Measurements from ENCODE around the gene TKT.
"Not testable (repeated sequence)": the region's sequence is repeated elsewhere in the genome, so short reads cannot be mapped to it uniquely, and the experiment has no call there.

TKT gene

GRCh38 chr3:53259427-53260259, 3.8 kb upstream of the TKT start:
- Histone ChIP-seq H3K9ac (ENCODE audit: low read length) (peak overlapping the region; percentile 46), H3K27me3 (ENCODE audit: control insufficient read depth, insufficient read depth, low read length) (no peaks in the 10 kb centered on the region), H3K4me1 (ENCODE audit: control insufficient read depth, insufficient read depth, low read length) (peaks cover 23% of the 10 kb centered on the region), H3K27ac (ENCODE audit: low read depth, low read length) (peak overlapping the region; percentile 36), H3K9me3 (ENCODE audit: control insufficient read depth, insufficient read depth, low read depth, low read length) (no peaks in the 10 kb centered on the region), H3K36me3 (ENCODE audit: control insufficient read depth, insufficient read depth, low read length) (no peaks in the 10 kb centered on the region; the same call in 1 of the 2 replicates), H3K4me3 (ENCODE audit: low read depth, low read length) (0 out of 2 replicates have a peak overlapping the region, but pooled peaks have one; percentile 3)

- Histone ChIP-seq H3K4me1 (ENCODE audit: control insufficient read depth, insufficient read depth, low read length) (peaks cover 21% of the 10 kb centered on the region), H3K27me3 (ENCODE audit: control insufficient read depth, insufficient read depth, low read length) (no peaks in the 10 kb centered on the region), H3K27ac (ENCODE audit: low read depth, low read length) (peak overlapping the region; percentile 36), H3K9ac (ENCODE audit: low read length) (peak overlapping the region; percentile 46), H3K36me3 (ENCODE audit: control insufficient read depth, insufficient read depth, low read length) (peaks cover 5% of the 10 kb centered on the region; the same call in 1 of the 2 replicates), H3K9me3 (ENCODE audit: control insufficient read depth, insufficient read depth, low read depth, low read length) (no peaks in the 10 kb centered on the region), H3K4me3 (ENCODE audit: low read depth, low read length) (0 out of 2 replicates have a peak overlapping the region, but pooled peaks have one; percentile 3)
Measured at GRCh38 chr3:53258600-53259426, 3.0 kb upstream of the TKT start.

GRCh38 chr3:53257465-53257864, 1.6 kb upstream of the TKT start:
- Histone ChIP-seq H3K9ac (ENCODE audit: low read length) (no peak overlapping the region), H3K4me3 (ENCODE audit: low read depth, low read length) (no peak overlapping the region), H3K27me3 (ENCODE audit: control insufficient read depth, insufficient read depth, low read length) (no peaks in the 10 kb centered on the region), H3K4me1 (ENCODE audit: control insufficient read depth, insufficient read depth, low read length) (peaks cover 28% of the 10 kb centered on the region), H3K9me3 (ENCODE audit: control insufficient read depth, insufficient read depth, low read depth, low read length) (no peaks in the 10 kb centered on the region), H3K36me3 (ENCODE audit: control insufficient read depth, insufficient read depth, low read length) (peaks cover 7% of the 10 kb centered on the region; the same call in 1 of the 2 replicates), H3K27ac (ENCODE audit: low read depth, low read length) (no peak overlapping the region)

GRCh38 chr3:53256704-53257055, 858 bp upstream of the TKT start:
- Histone ChIP-seq H3K9ac (ENCODE audit: low read length) (no peak overlapping the region), H3K36me3 (ENCODE audit: control insufficient read depth, insufficient read depth, low read length) (peaks cover 7% of the 10 kb centered on the region; the same call in 1 of the 2 replicates), H3K9me3 (ENCODE audit: control insufficient read depth, insufficient read depth, low read depth, low read length) (no peaks in the 10 kb centered on the region), H3K4me3 (ENCODE audit: low read depth, low read length) (no peak overlapping the region), H3K4me1 (ENCODE audit: control insufficient read depth, insufficient read depth, low read length) (peaks cover 35% of the 10 kb centered on the region), H3K27ac (ENCODE audit: low read depth, low read length) (no peak overlapping the region), H3K27me3 (ENCODE audit: control insufficient read depth, insufficient read depth, low read length) (no peaks in the 10 kb centered on the region)

GRCh38 chr3:53255423-53255774, 423 bp downstream of the TKT start:
- Histone ChIP-seq H3K4me1 (ENCODE audit: control insufficient read depth, insufficient read depth, low read length) (peaks cover 48% of the 10 kb centered on the region), H3K4me3 (ENCODE audit: low read depth, low read length) (peak overlapping the region; percentile 91), H3K9me3 (ENCODE audit: control insufficient read depth, insufficient read depth, low read depth, low read length) (no peaks in the 10 kb centered on the region), H3K27ac (ENCODE audit: low read depth, low read length) (peak overlapping the region; percentile 88), H3K27me3 (ENCODE audit: control insufficient read depth, insufficient read depth, low read length) (no peaks in the 10 kb centered on the region), H3K36me3 (ENCODE audit: control insufficient read depth, insufficient read depth, low read length) (peaks cover 12% of the 10 kb centered on the region), H3K9ac (ENCODE audit: low read length) (peak overlapping the region; percentile 95)

- H3K27ac ChIP-seq (ENCODE audit: low read depth, low read length) = peak overlapping the region; percentile 88
Measured at GRCh38 chr3:53254509-53255422, 1.1 kb downstream of the TKT start.

GRCh38 chr3:53253707-53254508, 1.9 kb downstream of the TKT start:
- no peaks in the 10 kb centered on the region for H3K9me3 ChIP-seq (ENCODE audit: control insufficient read depth, insufficient read depth, low read depth, low read length)
- H3K27me3 ChIP-seq (ENCODE audit: control insufficient read depth, insufficient read depth, low read length) = no peaks in the 10 kb centered on the region
- no peak overlapping the region for H3K27ac ChIP-seq (ENCODE audit: low read depth, low read length)
- peak overlapping the region; percentile 95 for H3K9ac ChIP-seq (ENCODE audit: low read length)
- H3K4me3 ChIP-seq (ENCODE audit: low read depth, low read length) = peak overlapping the region; percentile 91
- peaks cover 18% of the 10 kb centered on the region for H3K36me3 ChIP-seq (ENCODE audit: control insufficient read depth, insufficient read depth, low read length)
- H3K4me1 ChIP-seq (ENCODE audit: control insufficient read depth, insufficient read depth, low read length) = peaks cover 45% of the 10 kb centered on the region

More at GRCh38 chr3:53254509-53255422, 1.1 kb downstream of the TKT start:
- H3K4me3 ChIP-seq (ENCODE audit: low read depth, low read length) = peak overlapping the region; percentile 91
- peak overlapping the region; percentile 95 for H3K9ac ChIP-seq (ENCODE audit: low read length)
- H3K9me3 ChIP-seq (ENCODE audit: control insufficient read depth, insufficient read depth, low read depth, low read length) = no peaks in the 10 kb centered on the region
- peaks cover 48% of the 10 kb centered on the region for H3K4me1 ChIP-seq (ENCODE audit: control insufficient read depth, insufficient read depth, low read length)
- H3K27me3 ChIP-seq (ENCODE audit: control insufficient read depth, insufficient read depth, low read length) = no peaks in the 10 kb centered on the region
- peaks cover 14% of the 10 kb centered on the region for H3K36me3 ChIP-seq (ENCODE audit: control insufficient read depth, insufficient read depth, low read length)

GRCh38 chr3:53252947-53253322, 2.9 kb downstream of the TKT start:
- peak overlapping the region; percentile 91 for H3K4me3 ChIP-seq (ENCODE audit: low read depth, low read length)
- peak overlapping the region; percentile 63 for H3K9ac ChIP-seq (ENCODE audit: low read length)
- H3K27me3 ChIP-seq (ENCODE audit: control insufficient read depth, insufficient read depth, low read length); H3K9me3 ChIP-seq (ENCODE audit: control insufficient read depth, insufficient read depth, low read depth, low read length): not testable (repeated sequence)
- peaks cover 18% of the 10 kb centered on the region for H3K36me3 ChIP-seq (ENCODE audit: control insufficient read depth, insufficient read depth, low read length)
- H3K4me1 ChIP-seq (ENCODE audit: control insufficient read depth, insufficient read depth, low read length) = peaks cover 43% of the 10 kb centered on the region
- peak overlapping the region; percentile 76; the same call in 1 of the 2 replicates for H3K27ac ChIP-seq (ENCODE audit: low read depth, low read length)

GRCh38 chr3:53252096-53252946, 3.5 kb downstream of the TKT start:
- H3K36me3 ChIP-seq (ENCODE audit: control insufficient read depth, insufficient read depth, low read length) = peaks cover 23% of the 10 kb centered on the region
- H3K27me3 ChIP-seq (ENCODE audit: control insufficient read depth, insufficient read depth, low read length) = no peaks in the 10 kb centered on the region
- H3K9ac ChIP-seq (ENCODE audit: low read length) = peak overlapping the region; percentile 63
- H3K4me1 ChIP-seq (ENCODE audit: control insufficient read depth, insufficient read depth, low read length) = peaks cover 47% of the 10 kb centered on the region
- no peaks in the 10 kb centered on the region for H3K9me3 ChIP-seq (ENCODE audit: control insufficient read depth, insufficient read depth, low read depth, low read length)
- peak overlapping the region; percentile 76 for H3K27ac ChIP-seq (ENCODE audit: low read depth, low read length)
- peak overlapping the region; percentile 91 for H3K4me3 ChIP-seq (ENCODE audit: low read depth, low read length)

Measured in HUES6 (cell line).